Psoas muscle (tissue), 8 donors: ENCODE measurements around the gene UBTD2. TPM values are rescaled to one million over a fixed set of nuclear protein-coding genes. Genes with fewer than 3 reads are reported as not detected.

Experiments used
- ATAC-seq, 4 donors: fragments of 200-7000 bp; cut with Tn5 transposase; one replicate each; pipeline ENCODE4 v1.9.1; 2020; ENCODE audit warnings: moderate library complexity in 3 of 4, mild to moderate bottlenecking in 2 of 4
- DNase-seq, 2 donors: peaks; one replicate each; pipeline ENCODE4 v3.0.0-alpha.2; 2020
- H3K27ac ChIP-seq: fragments of 200-600 bp; one replicate; pipeline ENCODE4 v1.8.0; 2022
- H3K27me3 ChIP-seq, 3 donors: fragments of 200-600 bp in 1 of 3; one replicate each; pipeline versions ENCODE4 v1.6.1 to v1.8.0; 2013 to 2022; ENCODE audit warnings: low read length in 2 of 3, mild to moderate bottlenecking in 2 of 3, moderate library complexity in 1 of 3; ENCODE audit not compliant: insufficient read depth in 3 of 3
- H3K36me3 ChIP-seq, 2 donors: fragments of 200-600 bp in 1 of 2; one replicate each; pipeline versions ENCODE4 v1.6.1 to v1.8.0; 2013 to 2022; ENCODE audit warnings: low read depth in 1 of 2, mild to moderate bottlenecking in 1 of 2, moderate library complexity in 1 of 2; ENCODE audit not compliant: insufficient read depth in 1 of 2
- H3K4me1 ChIP-seq: fragments of 200-600 bp; one replicate; pipeline ENCODE4 v1.8.0; 2022
- H3K4me3 ChIP-seq: fragments of 200-600 bp; one replicate; pipeline ENCODE4 v1.8.0; 2022; ENCODE audit warnings: mild to moderate bottlenecking
- H3K9me3 ChIP-seq: fragments of 200-600 bp; one replicate; pipeline ENCODE4 v1.8.0; 2022
- CTCF ChIP-seq: fragments of 200-600 bp; IDR thresholded peaks from one replicate; pipeline ENCODE4 v1.8.0; 2022; ENCODE audit warnings: antibody characterized with exemption
- WGBS, 3 donors: extraction: QIAGEN DNeasy Blood & Tissue Kit; methylation state at CpG; one replicate each; pipeline versions ENCODE4 v1.1.6 to v1.1.7; 2013; 5-methylcytosine and 5-hydroxymethylcytosine counted together
- intact Hi-C, 2 donors: fragments of 100-400 bp; cut with DNase I; formaldehyde crosslinking; loops; one replicate each; pipeline versions ENCODE4 v1.11.0 to v1.14.2; 2022
- polyA plus RNA-seq, 3 donors: library from polyadenylated mRNA; stranded (reverse); fragments of 200-250 nt; gene quantifications; one replicate each; pipeline ENCODE4 v1.2.3, GENCODE V29; 2013
- total RNA-seq, 4 donors: library from RNA; stranded (reverse); fragmentation: NEBNext Ultra II Directional in 2 of 4; extraction: Animal tissue kit (Norgen Biotek cat#: 25700) in 2 of 4; gene quantifications; one replicate each; pipeline versions ENCODE4 v1.2.1 to v1.2.4, GENCODE V29; 2021 to 2023
- donor health status: healthy with polysubstance abuse.
- donor health status: DM: no; HTN: no; CAD: no; lungs with moderate emphysema.
- donor health status: Bipolar disorder and iron deficiency.
- donor health status: healthy.
- donor health status: DM: yes; HTN: yes; CAD: no.
- donor health status: DM: no; HTN: no; CAD: no.
- donor health status: DM: no; HTN: no; CAD: no.
- donor health status: DM: yes; HTN: yes; CAD: no.

UBTD2 gene
- total and polyA plus RNA-seq, 7 donors: 5.3 to 12.3 (median 8.6) TPM

- Histone ChIP-seq H3K9me3 (no peaks in the 10 kb centered on the region), H3K36me3 (no peaks in the 10 kb centered on the region), H3K27ac (no peak overlapping the region), H3K4me1 (peaks cover 4% of the 10 kb centered on the region), H3K4me3 (no peak overlapping the region), H3K27me3 (no peaks in the 10 kb centered on the region)
- intact Hi-C loops: no loop called here
- 83 to 91% (median 89%) methylated on average over 7 of the region's 7 CpGs for WGBS, 3 donors
- no peak for DNase-seq
- no peak for TF ChIP-seq CTCF
- ATAC-seq: no peak
These were observed 106.4 kb downstream of the UBTD2 start for GRCh38 chr5:172177176-172177575.

GRCh38 chr5:172175263-172175719, 108.3 kb downstream of the UBTD2 start:
- ATAC-seq: peak in 3 of 4 donors; percentile 7 to 33 (median 15)
- Histone ChIP-seq H3K4me3 (no peak overlapping the region), H3K27me3 (no peaks in the 10 kb centered on the region), H3K27ac (no peak overlapping the region), H3K36me3 (no peaks in the 10 kb centered on the region), H3K4me1 (peaks cover 11% of the 10 kb centered on the region), H3K9me3 (no peaks in the 10 kb centered on the region)
- 64 to 78% (median 74%) methylated on average over 7 of the region's 7 CpGs for WGBS, 3 donors
- no peak for TF ChIP-seq CTCF
- DNase-seq: peak; percentile 65 to 79
- intact Hi-C loops: no loop called here

GRCh38 chr5:172173564-172174153, 109.9 kb downstream of the UBTD2 start:
- no peak for TF ChIP-seq CTCF
- DNase-seq (no peak), ATAC-seq (no peak)
- Histone ChIP-seq H3K36me3 (no peaks in the 10 kb centered on the region), H3K27ac (peak overlapping the region; percentile 19), H3K9me3 (no peaks in the 10 kb centered on the region), H3K27me3 (no peaks in the 10 kb centered on the region), H3K4me3 (no peak overlapping the region), H3K4me1 (peaks cover 26% of the 10 kb centered on the region)
- intact Hi-C loops: no loop called here
- 88 to 91% (median 88%) methylated on average over 12 of the region's 12 CpGs for WGBS, 3 donors

- H3K27me3 ChIP-seq: no peaks in the 10 kb centered on the region
- intact Hi-C loops: no loop called here
- WGBS, 3 donors: 69 to 74% (median 72%) methylated on average over 12 of the region's 12 CpGs
- H3K9me3 ChIP-seq: no peaks in the 10 kb centered on the region
- H3K4me1 ChIP-seq: peaks cover 32% of the 10 kb centered on the region
- no peak overlapping the region for H3K4me3 ChIP-seq
- no peaks in the 10 kb centered on the region for H3K36me3 ChIP-seq
- DNase-seq (no peak), ATAC-seq (peak in 3 of 4 donors; percentile 66 to 84 (median 75))
- TF ChIP-seq CTCF: no peak
- peak overlapping the region; percentile 19 for H3K27ac ChIP-seq
These were observed 110.5 kb downstream of the UBTD2 start for GRCh38 chr5:172172912-172173563.
